H1 (cell line): ENCODE measurements around the gene EOGT. TPM values are rescaled to one million over a fixed set of nuclear protein-coding genes. Genes with fewer than 3 reads are reported as not detected.

Experiments used
- CTCF ChIA-PET: fragments of 300-600 bp; sonication (Branson Sonifier 250); formaldehyde crosslinking; loops from one replicate; lab custom pipeline; 2021; ENCODE audit not compliant: partially characterized antibody; lab: Charles Lee
- POLR2A ChIA-PET: fragments of 300-600 bp; sonication (Branson Sonifier 250); formaldehyde crosslinking; loops from one replicate; lab custom pipeline; 2021; ENCODE audit warnings: inconsistent platforms; ENCODE audit not compliant: partially characterized antibody; lab: Charles Lee
- DNase-seq, 2 experiments: peaks; one replicate each; pipeline versions ENCODE4 v3.0.0 to v3.0.0-alpha.2; 2010 to 2022; ENCODE audit warnings: low spot score in 2 of 2, low read depth in 1 of 2, mixed read lengths in 1 of 2
- FAIRE-seq: peaks from 2 replicates; lab custom pipeline; 2011; peaks lifted over from hg19 to GRCh38; lab: Jason Lieb, UNC
- H2AFZ ChIP-seq: 2 replicates; pipeline ENCODE4 v1.8.1; 2012; ENCODE audit warnings: low read length, inconsistent platforms
- H2AK5ac ChIP-seq: 2 replicates; pipeline ENCODE4 v1.6.1; 2013; ENCODE audit warnings: low read depth, low read length
- H2BK120ac ChIP-seq: replicated peaks from 2 replicates; pipeline ENCODE3; 2013; ENCODE audit warnings: low read depth, low read length, inconsistent platforms
- H2BK12ac ChIP-seq: 2 replicates; pipeline ENCODE4 v1.6.1; 2013; ENCODE audit warnings: low read depth, low read length
- H2BK15ac ChIP-seq: 2 replicates; pipeline ENCODE4 v1.6.1; 2013; ENCODE audit warnings: low read length
- H2BK20ac ChIP-seq: 2 replicates; pipeline ENCODE4 v1.6.1; 2013; ENCODE audit warnings: low read length
- H2BK5ac ChIP-seq: 2 replicates; pipeline ENCODE4 v1.6.1; 2013; ENCODE audit warnings: low read depth, low read length
- H3K14ac ChIP-seq: 2 replicates; pipeline ENCODE4 v1.6.1; 2013; ENCODE audit warnings: inconsistent platforms; ENCODE audit not compliant: insufficient read length
- H3K18ac ChIP-seq: 2 replicates; pipeline ENCODE4 v1.6.1; 2013; ENCODE audit warnings: low read length; ENCODE audit errors: extremely low read depth
- H3K23ac ChIP-seq: 2 replicates; pipeline ENCODE4 v1.6.1; 2013; ENCODE audit warnings: inconsistent platforms; ENCODE audit not compliant: insufficient read length
- H3K23me2 ChIP-seq: 2 replicates; pipeline ENCODE4 v1.6.1; 2013; ENCODE audit warnings: low read depth, low read length
- H3K27ac ChIP-seq: 2 replicates; pipeline ENCODE4 v1.6.1; 2011; ENCODE audit warnings: low read depth, low read length, inconsistent platforms
- H3K27me3 ChIP-seq, 4 experiments: replicated peaks in 1 of 4; 1 replicate in 1 of 4; 2 replicates in 3 of 4; pipeline versions ENCODE4 v1.6.1 to v1.8.1; 2011 to 2013; ENCODE audit warnings: low read length in 3 of 4, mild to moderate bottlenecking in 3 of 4, inconsistent platforms in 2 of 4, mixed read lengths in 2 of 4, moderate library complexity in 1 of 4; ENCODE audit not compliant: control insufficient read depth in 3 of 4, insufficient read depth in 3 of 4; ENCODE audit errors: extremely low read depth in 1 of 4
- H3K36me3 ChIP-seq, 4 experiments: 2 replicates each; pipeline versions ENCODE4 v1.6.1 to v1.8.1; 2011 to 2013; ENCODE audit warnings: mild to moderate bottlenecking in 4 of 4, low read length in 3 of 4, moderate library complexity in 2 of 4, control low read depth in 1 of 4, inconsistent platforms in 1 of 4; ENCODE audit not compliant: insufficient read depth in 4 of 4, control insufficient read depth in 2 of 4
- H3K4ac ChIP-seq: replicated peaks from 2 replicates; pipeline ENCODE3; 2013; ENCODE audit warnings: low read length, low read depth, mixed read lengths, inconsistent platforms; ENCODE audit not compliant: insufficient read length
- H3K4me1 ChIP-seq, 4 experiments: replicated peaks in 1 of 4; 1 replicate in 1 of 4; 2 replicates in 3 of 4; pipeline versions ENCODE4 v1.6.1 to v1.8.1; 2011 to 2013; ENCODE audit warnings: low read length in 3 of 4, inconsistent platforms in 2 of 4, mixed read lengths in 1 of 4; ENCODE audit not compliant: insufficient read depth in 4 of 4, control insufficient read depth in 3 of 4
- H3K4me2 ChIP-seq, 2 experiments: 2 replicates each; pipeline versions ENCODE4 v1.6.1 to v1.8.1; 2011 to 2013; ENCODE audit warnings: low read depth in 2 of 2, low read length in 2 of 2, control low read depth in 1 of 2, inconsistent platforms in 1 of 2, mild to moderate bottlenecking in 1 of 2; ENCODE audit not compliant: insufficient read depth in 1 of 2
- H3K4me3 ChIP-seq, 4 experiments: fragments of 200-600, 300-600 bp in 1 of 4; sonication (generic), shearing (Covaris generic), sonication (Bioruptor Twin) in 1 of 4; 2 replicates each; pipeline versions ENCODE4 v1.5.1 to v1.8.1; 2011 to 2016; ENCODE audit warnings: low read length in 4 of 4, low read depth in 3 of 4, control low read depth in 2 of 4, inconsistent platforms in 2 of 4, mild to moderate bottlenecking in 2 of 4, mixed read lengths in 1 of 4, moderate library complexity in 1 of 4; ENCODE audit not compliant: insufficient read depth in 2 of 4; ENCODE audit errors: extremely low read depth in 1 of 4
- H3K56ac ChIP-seq: replicated peaks from 2 replicates; pipeline ENCODE3; 2013; ENCODE audit warnings: low read depth, mild to moderate bottlenecking, mixed read lengths, low read length, inconsistent platforms; ENCODE audit not compliant: insufficient read length
- H3K79me1 ChIP-seq: 2 replicates; pipeline ENCODE4 v1.6.1; 2013; ENCODE audit warnings: low read depth, low read length, control low read depth
- H3K79me2 ChIP-seq, 2 experiments: 2 replicates each; pipeline versions ENCODE4 v1.6.1 to v1.8.1; 2012 to 2013; ENCODE audit warnings: low read length in 2 of 2, mild to moderate bottlenecking in 2 of 2, inconsistent platforms in 1 of 2; ENCODE audit not compliant: insufficient read depth in 2 of 2, control insufficient read depth in 1 of 2
- H3K9ac ChIP-seq, 4 experiments: replicated peaks in 1 of 4; 1 replicate in 1 of 4; 2 replicates in 3 of 4; pipeline versions ENCODE4 v1.6.1 to v1.8.1; 2011 to 2013; ENCODE audit warnings: low read depth in 3 of 4, low read length in 3 of 4, control low read depth in 2 of 4, mild to moderate bottlenecking in 2 of 4, moderate library complexity in 2 of 4, inconsistent platforms in 1 of 4; ENCODE audit errors: extremely low read depth in 1 of 4
- H3K9me3 ChIP-seq, 2 experiments: 2 replicates each; pipeline versions ENCODE4 v1.6.1 to v1.8.1; 2012 to 2013; ENCODE audit warnings: mild to moderate bottlenecking in 2 of 2, moderate library complexity in 2 of 2, control low read depth in 1 of 2, inconsistent platforms in 1 of 2, low read depth in 1 of 2, low read length in 1 of 2, mixed read lengths in 1 of 2; ENCODE audit not compliant: insufficient read depth in 2 of 2
- H4K20me1 ChIP-seq, 2 experiments: replicated peaks in 1 of 2; 2 replicates each; pipeline versions ENCODE3 to v1.8.1; 2011 to 2013; ENCODE audit warnings: inconsistent platforms in 2 of 2, low read length in 2 of 2, mild to moderate bottlenecking in 1 of 2; ENCODE audit not compliant: insufficient read depth in 2 of 2, control insufficient read depth in 1 of 2
- H4K5ac ChIP-seq: 2 replicates; pipeline ENCODE4 v1.6.1; 2013; ENCODE audit warnings: low read length, low read depth, mixed read lengths, inconsistent platforms; ENCODE audit not compliant: insufficient read length
- H4K8ac ChIP-seq: 2 replicates; pipeline ENCODE4 v1.8.0; 2013; ENCODE audit warnings: mild to moderate bottlenecking, moderate library complexity, low read length, inconsistent platforms; ENCODE audit not compliant: insufficient read depth; ENCODE audit errors: extremely low read depth
- H4K91ac ChIP-seq: replicated peaks from 2 replicates; pipeline ENCODE3; 2013; ENCODE audit warnings: low read length, mixed read lengths, inconsistent platforms; ENCODE audit not compliant: insufficient read length
- BACH1 ChIP-seq: IDR thresholded peaks from 2 replicates; pipeline ENCODE4 v1.6.1; 2012; ENCODE audit warnings: low read length, improper control_type of control experiment
- CBX8 ChIP-seq: fragments of 300-800, 300-1000 bp; sonication (generic); IDR thresholded peaks from 2 replicates; pipeline ENCODE4 v1.7.1; 2016; ENCODE audit warnings: low read depth, low read length, borderline replicate concordance
- CTBP2 ChIP-seq: IDR thresholded peaks from 2 replicates; pipeline ENCODE4 v1.7.0; 2011; ENCODE audit warnings: borderline replicate concordance, mild to moderate bottlenecking, moderate library complexity, mixed read lengths, low read length; ENCODE audit not compliant: insufficient read depth, insufficient read length
- EZH2 ChIP-seq: fragments of 200-600 bp; sonication (generic); IDR thresholded peaks from 2 replicates; pipeline ENCODE4 v1.7.1; 2012; ENCODE audit warnings: low read depth, mild to moderate bottlenecking, moderate library complexity, low read length, inconsistent platforms; ENCODE audit not compliant: severe bottlenecking
- GTF2F1 ChIP-seq: IDR thresholded peaks from 2 replicates; pipeline ENCODE4 v1.6.1; 2012; ENCODE audit warnings: low read depth, low read length, improper control_type of control experiment, borderline replicate concordance
- POLR2AphosphoS5 ChIP-seq: IDR thresholded peaks from 2 replicates; pipeline ENCODE4 v1.6.1; 2011; ENCODE audit warnings: low read depth, low read length
- SP4 ChIP-seq: IDR thresholded peaks from 2 replicates; pipeline ENCODE4 v1.6.1; 2012; ENCODE audit warnings: low read length, inconsistent platforms
- TCF12 ChIP-seq: IDR thresholded peaks from 2 replicates; pipeline ENCODE4 v1.6.1; 2011; ENCODE audit warnings: low read depth, mild to moderate bottlenecking, low read length
- WGBS, 2 experiments: shearing (Covaris generic) in 1 of 2; methylation state at CpG; one replicate each; pipeline versions ENCODE4 v1.1.6 to v1.1.7; 2013 to 2015; ENCODE audit warnings: low lambda C conversion rate in 2 of 2, mixed read lengths in 2 of 2, inconsistent platforms in 1 of 2, low coverage in 1 of 2, missing lambda C conversion rate in 1 of 2; ENCODE audit not compliant: insufficient replicate concordance in 2 of 2, insufficient coverage in 1 of 2, insufficient read length in 1 of 2; ENCODE audit errors: extremely low coverage in 1 of 2, missing lambda C conversion rate in 1 of 2; 5-methylcytosine and 5-hydroxymethylcytosine counted together
- polyA plus RNA-seq, 7 experiments: library from polyadenylated mRNA; depleted of rRNA in 3 of 7; stranded (reverse) in 5 of 7; unstranded in 2 of 7; fragments of >200 nt in 5 of 7; fragments of 200-250 nt in 2 of 7; gene quantifications; 1 replicate in 5 of 7; 2 replicates in 1 of 7; 4 replicates in 1 of 7; pipeline versions ENCODE4 v1.2.1 to v1.2.3, GENCODE V29; 2011 to 2013; ENCODE audit warnings: missing spikeins in 2 of 7, mixed read lengths in 2 of 7
- total RNA-seq: library from RNA; stranded (reverse); fragmentation: NEBNext Ultra II Directional; extraction: Animal tissue kit (Norgen Biotek cat#: 25700); gene quantifications from 2 replicates; pipeline ENCODE4 v1.2.1, GENCODE V29; 2021

The EOGT gene
- total and polyA plus RNA-seq, 2 of the 8 experiments (the other 6 are each of a cell fraction or from before 2014, with no cell fraction given), result 6.7 to 20.7 TPM

- ChIA-PET POLR2A (no interaction called here), CTCF (interaction anchor here (1.0 to 1.1 kb wide), 2 partner anchors 9 to 72 kb away, joined by 3 read pairs; no protein-coding TSS in a partner anchor)
- no peak overlapping the region for H2BK12ac ChIP-seq
- DNase-seq (no peak), FAIRE-seq (no peak)
- no peak overlapping the region for H3K27ac ChIP-seq
- H2BK15ac ChIP-seq, result no peak overlapping the region
- no peak overlapping the region for H2BK5ac ChIP-seq
- no peak overlapping the region for H2BK120ac ChIP-seq
- no peaks in the 10 kb centered on the region for H3K27me3 ChIP-seq
- H2AK5ac ChIP-seq, result no peak overlapping the region
- no peak overlapping the region for H3K14ac ChIP-seq
- no peak overlapping the region for H3K18ac ChIP-seq
- H4K20me1 ChIP-seq, result no peaks in the 10 kb centered on the region
- peaks cover 3 to 38% (median 10%) of the 10 kb centered on the region in 4 experiments; a peak in 6 of 8 replicates for H3K36me3 ChIP-seq
- H3K4me2 ChIP-seq, result no peak overlapping the region
- TF ChIP-seq POLR2AphosphoS5 (no peak), SP4 (no peak), EZH2 (no peak), GTF2F1 (no peak), BACH1 (no peak), CTBP2 (no peak), CBX8 (no peak), TCF12 (no peak)
- TF ChIP-seq, all 59 proteins: peak for 0
- Histone ChIP-seq H3K9me3 (no peaks in the 10 kb centered on the region), H3K23ac (no peak overlapping the region), H3K9ac (no peak overlapping the region), H4K5ac (no peak overlapping the region), H3K4me3 (no peak overlapping the region), H3K79me1 (no peaks in the 10 kb centered on the region), H3K23me2 (no peaks in the 10 kb centered on the region), H3K4ac (no peak overlapping the region), H3K79me2 (peaks cover 0 to 7% of the 10 kb centered on the region in 2 experiments; a peak in 2 of 4 replicates), H2BK20ac (no peak overlapping the region), H4K8ac (no peak overlapping the region), H2AFZ (no peak overlapping the region), H4K91ac (no peak overlapping the region), H3K56ac (no peak overlapping the region), H3K4me1 (no peaks in the 10 kb centered on the region)
- 76% methylated on average over 2 of the region's 2 CpGs; no CpG with 5 or more reads in 1 of the 2 experiments for WGBS, 2 experiments
Observed at GRCh38 chr3:69044608-69045007, 31.1 kb upstream of the EOGT start.
